ENCODE measurements around the gene ITGAX.
"Not testable (repeated sequence)": the region's sequence is repeated elsewhere in the genome, so short reads cannot be mapped to it uniquely, and the experiment has no call there.

ITGAX gene

DNA sequence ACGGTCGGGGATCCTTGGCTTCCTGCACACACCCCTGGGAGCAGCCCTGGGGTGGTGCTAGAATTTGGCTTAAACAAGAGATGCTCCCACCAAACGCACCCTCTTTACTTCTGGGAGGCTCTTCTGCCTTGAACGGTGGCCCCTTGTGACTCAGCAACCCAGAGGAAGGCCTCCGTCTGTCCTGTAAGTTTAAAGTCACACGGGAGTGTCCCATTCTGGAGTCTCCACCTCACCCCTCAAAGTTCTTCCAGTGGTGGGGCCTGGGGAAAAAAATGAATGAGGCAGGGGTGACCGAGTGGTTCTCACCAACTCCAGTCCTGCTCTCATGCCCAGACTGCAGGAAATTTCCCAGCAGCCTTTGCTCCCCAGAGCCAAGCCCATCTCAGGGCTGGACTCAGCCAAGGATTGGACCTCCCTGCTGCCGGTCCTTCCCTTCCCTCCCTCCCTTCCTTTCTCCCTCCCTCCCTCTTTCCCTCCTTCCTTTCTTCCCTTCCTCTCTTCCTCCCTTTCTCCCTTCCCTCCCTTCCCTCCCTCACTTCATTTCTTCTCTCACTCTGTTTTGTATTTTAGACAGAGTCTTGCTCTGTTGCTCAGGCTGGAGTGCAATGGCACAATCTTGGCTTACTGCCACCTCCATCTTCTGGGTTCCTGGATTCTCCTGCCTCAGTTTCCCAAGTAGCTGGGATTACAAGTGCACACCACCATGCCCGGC is 49.5 kb downstream of the ITGAX start:
- no peak for DNase-seq

DNA sequence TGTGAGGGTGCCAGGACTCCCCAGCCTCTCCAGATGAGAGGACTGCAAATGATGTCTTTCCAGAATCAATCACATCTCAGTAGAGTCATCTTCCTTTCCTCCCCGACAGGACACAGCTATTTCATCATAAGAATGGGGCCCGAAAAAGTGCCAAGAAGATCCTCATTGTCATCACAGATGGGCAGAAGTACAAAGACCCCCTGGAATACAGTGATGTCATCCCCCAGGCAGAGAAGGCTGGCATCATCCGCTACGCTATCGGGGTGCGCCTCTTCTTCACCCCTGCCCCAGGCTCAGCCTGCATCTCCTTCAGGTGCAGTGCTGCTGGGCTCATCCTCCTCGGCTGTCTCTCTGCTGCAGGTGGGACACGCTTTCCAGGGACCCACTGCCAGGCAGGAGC is 52.4 kb downstream of the ITGAX start:
- no peak for DNase-seq

DNA sequence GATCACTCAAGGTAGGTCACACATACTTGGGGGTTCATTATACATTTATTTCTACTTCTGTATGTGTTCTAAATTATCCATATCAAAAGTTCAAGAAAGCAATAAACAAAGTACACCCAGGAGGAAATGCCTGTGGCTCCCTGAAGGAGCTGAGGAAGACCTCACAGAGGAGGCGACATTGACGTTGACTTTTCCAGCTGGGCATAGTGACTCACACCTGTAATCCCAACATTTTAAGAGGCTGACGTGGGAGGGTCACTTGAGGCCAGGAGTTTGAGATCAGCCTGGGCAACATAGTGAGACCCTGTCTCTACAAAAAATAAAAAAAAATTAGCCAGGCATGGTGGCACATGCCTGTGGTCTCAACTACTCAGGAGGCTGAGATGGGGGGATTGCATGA is 54.5 kb downstream of the ITGAX start:
- no peak for DNase-seq

DNA sequence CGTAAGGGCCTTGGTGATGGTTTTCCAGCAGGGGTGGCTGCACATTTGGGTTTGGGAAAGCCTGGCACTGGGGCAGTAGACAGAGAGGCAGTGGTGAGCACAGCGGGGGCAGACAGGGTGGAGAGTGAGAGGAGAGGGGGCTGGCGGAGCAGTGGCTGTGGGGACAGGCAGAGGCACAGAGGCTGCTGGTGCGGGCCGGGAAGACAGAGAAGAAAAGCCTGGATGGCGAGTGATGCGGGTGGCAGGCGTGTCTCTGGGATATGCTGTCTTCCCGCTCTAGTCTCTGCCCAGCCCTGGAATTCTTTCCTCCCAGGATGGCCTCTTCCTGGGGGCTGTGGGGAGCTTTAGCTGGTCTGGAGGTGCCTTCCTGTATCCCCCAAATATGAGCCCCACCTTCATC is 55.1 kb downstream of the ITGAX start:
- no peak for DNase-seq

DNA sequence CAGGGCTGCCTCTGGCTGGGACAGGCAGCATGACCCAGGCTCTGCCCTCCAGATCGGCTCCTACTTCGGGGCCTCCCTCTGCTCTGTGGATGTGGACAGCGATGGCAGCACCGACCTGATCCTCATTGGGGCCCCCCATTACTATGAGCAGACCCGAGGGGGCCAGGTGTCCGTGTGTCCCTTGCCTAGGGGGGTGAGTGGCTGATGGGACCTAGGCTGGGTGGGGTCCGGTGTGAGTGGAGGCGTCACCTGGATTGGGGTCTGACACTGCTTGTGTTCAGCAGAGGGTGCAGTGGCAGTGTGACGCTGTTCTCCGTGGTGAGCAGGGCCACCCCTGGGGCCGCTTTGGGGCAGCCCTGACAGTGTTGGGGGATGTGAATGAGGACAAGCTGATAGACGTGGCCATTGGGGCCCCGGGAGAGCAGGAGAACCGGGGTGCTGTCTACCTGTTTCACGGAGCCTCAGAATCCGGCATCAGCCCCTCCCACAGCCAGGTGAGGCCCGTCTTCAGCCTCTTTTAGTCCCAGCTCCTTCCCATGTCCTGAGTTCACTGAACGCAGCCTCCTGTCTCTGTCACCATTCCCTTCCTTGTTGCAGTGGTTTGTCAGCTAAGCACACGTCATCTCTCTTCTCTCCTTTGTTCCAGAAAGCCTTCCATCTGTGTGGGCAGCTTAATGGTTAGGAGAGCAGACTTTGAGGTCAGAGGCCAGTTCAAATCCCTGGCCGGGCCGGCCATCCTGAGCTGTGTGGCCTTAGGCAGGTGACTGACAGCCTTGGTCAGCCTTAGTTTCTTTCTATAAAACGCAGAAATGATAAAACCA is 56.3 kb downstream of the ITGAX start:
- no peak for DNase-seq

DNA sequence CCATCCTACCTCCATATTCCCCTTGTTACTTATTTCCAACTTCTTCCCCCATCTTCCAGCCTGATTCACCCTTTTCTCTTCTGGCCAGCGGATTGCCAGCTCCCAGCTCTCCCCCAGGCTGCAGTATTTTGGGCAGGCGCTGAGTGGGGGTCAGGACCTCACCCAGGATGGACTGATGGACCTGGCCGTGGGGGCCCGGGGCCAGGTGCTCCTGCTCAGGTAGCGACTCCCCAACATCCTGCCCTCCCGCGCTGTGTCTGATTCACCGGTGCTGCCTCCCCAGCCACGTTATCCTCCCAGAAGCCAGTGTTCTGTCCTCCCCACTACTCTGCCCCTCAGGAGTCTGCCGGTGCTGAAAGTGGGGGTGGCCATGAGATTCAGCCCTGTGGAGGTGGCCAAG is 57.8 kb downstream of the ITGAX start:
- DNase-seq, result no peak

DNA sequence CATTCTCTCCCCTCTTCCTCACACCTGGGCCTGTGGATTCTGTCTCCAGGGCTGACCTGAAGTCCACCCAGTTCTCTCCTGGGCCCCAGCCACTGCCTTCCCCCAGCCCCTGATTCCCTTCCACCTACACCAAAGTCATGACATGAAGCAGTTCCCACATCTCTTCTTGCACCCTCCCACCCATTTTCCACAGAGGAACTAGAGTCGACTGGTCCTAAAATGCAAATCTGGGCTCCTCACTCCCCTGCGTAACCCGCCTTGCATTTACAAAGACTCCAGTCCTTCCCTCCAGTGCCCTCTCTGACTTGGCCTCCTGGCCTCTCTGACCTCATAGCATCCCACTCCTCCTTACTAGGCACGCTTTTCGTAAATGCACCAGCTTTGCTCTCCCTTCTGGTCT is 58.4 kb downstream of the ITGAX start:
- DNase-seq, result no peak

DNA sequence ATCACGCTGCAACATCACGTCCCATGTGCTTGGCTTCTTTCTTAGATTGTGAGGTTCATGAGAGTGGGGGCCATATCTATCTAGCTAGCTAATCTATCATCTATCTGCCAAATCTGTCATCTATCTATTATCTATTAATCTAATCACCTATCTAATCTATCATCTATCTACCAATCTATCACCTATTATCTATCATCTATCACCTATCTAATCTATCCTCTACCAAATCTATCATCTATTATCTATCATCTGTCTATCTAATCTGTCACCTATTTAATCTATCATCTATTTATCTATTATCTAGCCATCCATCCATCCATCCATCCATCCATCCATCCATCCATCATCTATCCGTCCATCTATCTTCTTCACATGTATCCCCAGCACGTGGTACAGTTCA is 59.0 kb downstream of the ITGAX start:
- no peak for DNase-seq

DNA sequence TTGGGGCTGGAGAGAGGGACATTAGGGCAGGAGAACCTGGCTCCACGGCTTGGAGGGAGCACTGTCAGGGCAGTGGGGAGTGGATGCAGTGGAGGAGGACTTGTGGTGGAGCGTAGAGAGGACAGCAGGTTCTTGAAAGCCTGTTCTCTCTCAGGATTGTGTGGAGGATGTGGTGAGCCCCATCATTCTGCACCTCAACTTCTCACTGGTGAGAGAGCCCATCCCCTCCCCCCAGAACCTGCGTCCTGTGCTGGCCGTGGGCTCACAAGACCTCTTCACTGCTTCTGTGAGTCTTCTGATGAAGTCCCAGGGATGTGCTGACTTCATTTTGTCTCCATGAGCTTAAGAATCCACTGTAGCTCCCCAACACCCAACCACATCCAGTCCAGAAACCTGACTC is 59.7 kb downstream of the ITGAX start:
- DNase-seq, result no peak

DNA sequence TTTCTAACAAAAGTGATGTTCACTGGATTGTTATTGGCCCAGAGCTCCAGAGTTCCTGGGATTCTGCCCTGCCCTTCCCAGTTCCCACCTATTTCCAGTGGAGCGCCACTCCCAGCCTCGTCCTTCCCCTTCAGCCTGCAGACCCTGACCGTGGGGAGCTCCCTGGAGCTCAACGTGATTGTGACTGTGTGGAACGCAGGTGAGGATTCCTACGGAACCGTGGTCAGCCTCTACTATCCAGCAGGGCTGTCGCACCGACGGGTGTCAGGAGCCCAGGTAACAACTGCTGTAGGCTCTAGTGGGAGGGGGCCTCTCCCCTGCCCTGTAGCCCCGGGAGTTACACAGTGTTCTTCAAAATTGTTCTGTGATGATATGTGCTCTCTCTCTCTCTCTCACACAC is 61.4 kb downstream of the ITGAX start:
- DNase-seq, result no peak

DNA sequence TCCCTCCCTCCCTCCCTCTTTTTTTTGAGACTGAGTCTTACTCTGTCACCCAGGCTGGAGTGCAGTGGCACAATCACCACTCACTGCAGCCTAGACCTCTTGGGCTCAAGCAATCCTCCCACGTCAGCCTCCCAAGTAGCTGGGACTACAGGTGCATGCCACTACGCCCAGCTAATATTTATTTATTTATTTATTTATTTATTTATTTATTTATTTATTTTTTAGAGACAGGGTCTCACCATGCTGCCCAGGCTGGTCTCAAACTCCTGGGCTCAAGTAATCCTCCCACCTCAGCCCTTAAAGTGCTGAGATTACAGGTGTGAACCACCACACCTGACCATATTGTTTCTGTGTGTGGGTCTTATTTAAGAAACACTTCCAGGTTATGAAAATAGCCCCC is 62.1 kb downstream of the ITGAX start:
- DNase-seq, result not testable (repeated sequence)

DNA sequence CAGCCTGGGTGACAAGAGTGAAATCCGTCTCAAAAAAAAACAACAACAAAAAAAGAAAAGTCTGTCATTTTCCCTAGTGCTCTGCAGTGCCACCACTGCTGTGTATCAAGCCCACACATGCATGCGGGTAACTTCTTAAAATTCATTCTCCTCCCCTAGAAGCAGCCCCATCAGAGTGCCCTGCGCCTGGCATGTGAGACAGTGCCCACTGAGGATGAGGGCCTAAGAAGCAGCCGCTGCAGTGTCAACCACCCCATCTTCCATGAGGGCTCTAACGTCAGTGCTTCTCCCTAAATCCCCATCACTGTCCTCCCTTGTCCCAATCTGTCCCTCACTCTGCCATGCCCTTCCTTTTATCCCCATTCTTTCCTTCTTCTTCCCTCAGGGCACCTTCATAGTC is 62.9 kb downstream of the ITGAX start:
- no peak for DNase-seq

DNA sequence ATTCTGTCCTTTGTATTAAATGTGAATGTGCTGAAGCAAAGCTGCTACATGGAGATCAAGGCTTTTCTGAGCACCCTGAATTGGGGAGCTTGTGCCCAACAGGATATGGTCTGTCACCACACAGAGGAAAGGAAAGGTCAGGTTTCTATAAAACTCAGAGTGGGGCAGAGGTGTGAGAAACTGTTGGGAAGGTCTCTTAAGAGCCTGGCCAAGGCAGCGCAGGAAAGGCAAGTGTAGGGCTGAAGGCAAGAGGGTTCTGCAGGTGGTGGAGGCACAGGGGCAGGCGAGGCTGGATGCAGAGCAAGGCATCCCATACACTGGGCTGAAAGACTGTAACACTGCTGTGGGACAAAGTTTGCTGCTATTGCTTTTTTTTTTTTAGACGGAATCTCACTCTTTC is 65.1 kb downstream of the ITGAX start:
- no peak for DNase-seq

DNA sequence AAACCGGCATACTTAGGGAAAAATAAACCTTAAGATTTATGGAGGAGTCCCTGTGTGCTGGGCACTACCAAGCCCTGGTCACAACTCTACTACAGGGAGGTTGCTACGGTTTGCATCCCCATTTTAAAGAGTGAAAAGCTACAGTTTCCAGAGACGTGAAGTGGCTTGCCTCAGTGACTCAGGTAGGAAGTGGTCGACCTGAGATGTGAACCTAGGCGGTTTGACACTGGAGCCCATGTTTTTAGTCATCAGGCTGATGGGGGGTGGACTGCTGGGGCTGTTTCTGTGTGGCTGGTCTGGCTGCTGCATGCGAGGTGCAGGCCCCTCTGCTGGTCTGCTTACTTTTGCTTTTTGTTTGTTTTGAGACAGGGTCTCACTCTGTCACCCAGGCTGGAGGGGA is 66.6 kb downstream of the ITGAX start:
- DNase-seq, result no peak

DNA sequence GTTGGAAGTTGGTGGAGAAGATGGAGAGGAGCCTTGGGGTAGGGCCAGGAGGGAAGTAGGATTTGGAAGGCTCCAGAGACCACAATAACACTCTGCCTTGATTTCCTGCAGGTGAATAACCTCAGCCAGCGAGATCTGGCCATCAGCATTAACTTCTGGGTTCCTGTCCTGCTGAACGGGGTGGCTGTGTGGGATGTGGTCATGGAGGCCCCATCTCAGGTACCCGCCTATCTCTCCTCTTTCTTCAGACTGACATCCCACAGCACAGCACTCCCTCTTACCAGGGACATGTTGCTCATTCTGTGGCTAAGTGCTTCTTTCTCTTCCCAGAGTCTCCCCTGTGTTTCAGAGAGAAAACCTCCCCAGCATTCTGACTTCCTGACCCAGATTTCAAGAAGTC is 68.3 kb downstream of the ITGAX start:
- no peak for DNase-seq

DNA sequence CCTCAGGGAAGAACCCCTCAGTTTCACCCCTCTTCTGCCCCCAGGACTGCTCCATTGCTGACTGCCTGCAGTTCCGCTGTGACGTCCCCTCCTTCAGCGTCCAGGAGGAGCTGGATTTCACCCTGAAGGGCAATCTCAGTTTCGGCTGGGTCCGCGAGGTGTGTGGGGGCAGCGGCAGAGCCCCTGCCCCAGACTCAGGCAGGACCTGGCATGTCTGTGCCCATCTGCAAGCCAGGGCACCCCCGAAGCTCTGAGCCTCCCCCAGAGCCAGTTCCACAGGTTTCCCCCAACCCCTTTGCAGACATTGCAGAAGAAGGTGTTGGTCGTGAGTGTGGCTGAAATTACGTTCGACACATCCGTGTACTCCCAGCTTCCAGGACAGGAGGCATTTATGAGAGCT is 68.8 kb downstream of the ITGAX start:
- DNase-seq, result no peak

DNA sequence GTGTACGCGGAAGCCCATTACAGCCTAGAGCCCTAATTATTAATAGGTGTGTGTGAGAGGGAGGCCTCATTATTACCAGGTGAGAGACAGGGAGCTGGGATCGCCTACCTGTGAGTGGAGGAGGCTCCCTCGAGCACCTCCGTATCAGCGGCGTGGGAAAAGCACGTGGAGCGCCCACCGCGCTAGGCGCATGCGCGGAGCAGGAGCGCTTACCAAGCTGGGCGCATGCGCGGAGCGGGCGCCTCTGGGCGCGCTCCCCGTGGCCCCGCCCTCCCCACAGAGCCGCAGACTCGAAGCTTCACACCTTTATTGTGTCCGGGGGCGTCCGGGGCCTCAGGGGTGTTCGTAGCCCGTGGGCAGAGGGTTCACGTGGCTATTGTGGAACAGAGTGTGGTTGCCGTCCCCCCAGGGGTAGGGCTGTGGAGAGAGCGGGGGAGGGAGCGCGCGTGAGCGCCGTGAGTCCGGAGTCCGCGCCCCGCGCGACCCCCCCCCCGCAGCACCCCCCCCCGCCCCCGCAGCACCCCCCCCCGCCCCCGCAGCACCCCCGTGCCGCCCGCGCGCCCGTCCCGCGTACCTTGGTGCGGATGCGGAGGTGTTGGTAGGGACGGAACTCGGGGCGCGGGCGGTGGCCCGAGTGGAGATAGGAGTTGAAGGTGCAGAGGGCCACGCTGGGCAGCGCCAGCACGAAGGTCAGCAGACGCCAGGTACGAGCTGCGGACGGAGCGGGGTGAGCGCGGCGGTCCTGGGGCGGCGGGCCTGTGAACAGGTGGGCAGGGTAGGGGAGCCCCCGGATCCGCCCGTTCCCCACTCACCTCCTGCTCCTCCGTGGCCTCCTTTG is 72.7 kb downstream of the ITGAX start:
- peak in 40 of 51 donors; percentile 9 to 71 (median 28) for DNase-seq

DNA sequence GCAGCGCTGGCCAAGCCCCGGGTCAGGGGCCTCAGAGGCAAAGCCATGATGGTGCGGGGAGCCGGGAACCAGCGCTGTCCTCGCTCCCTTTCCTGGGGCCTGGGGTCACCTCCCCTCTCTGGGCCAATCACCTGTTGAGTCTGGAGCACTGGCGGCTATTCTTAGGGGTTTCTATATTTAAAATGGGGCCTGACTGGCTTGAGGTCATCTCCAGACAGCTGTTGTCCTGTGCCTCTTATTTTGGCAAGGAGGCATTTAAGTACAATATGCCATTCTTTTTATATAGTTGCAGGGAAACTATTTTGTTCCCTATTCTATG is 73.3 kb downstream of the ITGAX start, which contains the start of gene COX6A2:
TSS of gene COX6A2 (minus strand) at position 82 of the 319 bp plus-strand sequence. CDS start at position 47, 35 bp downstream.
- no peak for DNase-seq

DNA sequence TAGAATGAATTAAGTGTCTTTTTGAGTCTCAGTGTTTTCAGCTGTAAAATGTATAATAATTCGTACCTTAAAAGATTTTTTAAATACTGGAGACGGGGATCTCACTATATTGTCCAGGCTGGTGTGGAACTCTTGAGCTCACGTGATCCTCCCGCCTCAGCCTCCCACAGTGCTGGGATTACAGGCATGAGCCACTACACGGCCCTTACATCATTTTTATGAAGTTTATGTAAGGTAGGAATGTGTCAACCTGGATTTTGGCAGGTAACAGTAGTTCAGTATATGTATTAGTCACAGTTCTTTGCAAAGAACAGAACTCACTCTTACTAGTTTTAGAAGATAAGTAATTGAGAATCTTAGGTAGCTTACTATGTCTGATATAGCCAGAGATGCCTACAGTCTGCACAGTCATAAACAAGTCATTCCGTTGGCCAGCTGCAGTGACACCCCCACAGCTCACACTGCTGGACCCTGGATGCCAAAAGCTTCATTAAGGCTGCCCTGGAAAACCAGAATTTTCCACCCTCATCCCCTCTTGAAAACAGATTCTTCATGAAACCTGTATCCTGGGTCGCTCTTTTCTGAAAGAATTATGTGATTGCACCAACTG is 73.8 kb downstream of the ITGAX start:
- peak in 1 of 51 donors; percentile 19 for DNase-seq

DNA sequence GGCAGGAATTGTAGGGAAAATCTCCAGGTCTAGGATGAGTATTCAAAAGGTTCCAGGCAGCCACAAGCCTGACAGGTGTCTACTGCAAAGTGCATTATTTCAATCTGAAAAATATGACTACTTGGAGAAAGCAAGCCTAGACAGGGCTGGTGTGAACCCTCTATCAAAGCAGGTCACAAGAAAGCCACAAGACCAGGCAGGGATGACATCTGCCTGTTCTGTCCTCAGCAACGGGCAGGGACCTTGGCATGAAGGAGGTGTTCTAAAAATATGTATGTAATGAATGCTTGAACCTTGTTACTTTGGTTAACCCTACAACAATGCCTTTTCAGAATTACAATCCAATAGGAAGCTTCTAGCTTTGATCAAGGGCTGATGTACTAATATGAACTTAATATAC is 74.3 kb downstream of the ITGAX start:
- no peak for DNase-seq

DNA sequence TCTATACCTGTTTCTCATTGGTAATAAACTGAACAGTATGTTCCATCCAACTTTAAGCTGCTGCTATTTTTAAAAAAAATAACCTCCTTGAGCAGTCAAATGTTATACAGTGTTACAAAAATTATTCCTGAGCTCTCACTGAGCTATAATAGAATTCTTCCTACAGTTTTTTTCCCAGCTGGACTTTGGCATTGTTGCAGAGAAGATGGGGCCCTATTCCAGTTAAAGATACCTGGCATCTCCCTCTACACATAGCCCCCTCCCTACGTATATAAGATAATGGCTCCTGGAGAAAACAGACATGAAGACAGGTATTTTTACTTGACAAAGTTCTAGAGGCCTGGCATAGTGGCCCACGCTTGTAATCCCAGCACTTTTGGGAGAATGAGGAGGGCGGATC is 74.8 kb downstream of the ITGAX start:
- no peak for DNase-seq

Data from hypothalamus (tissue), 51 donors.